HepG2 (cell line): Measurements from ENCODE around the gene BEST2. TPM values are rescaled to one million over a fixed set of nuclear protein-coding genes. Genes with fewer than 3 reads are reported as not detected.

Source experiments
- ATF7 ChIP-seq, 2 experiments: fragments of 450-650 bp in 1 of 2; sonication (generic) in 1 of 2; formaldehyde crosslinking in 1 of 2; IDR thresholded peaks; 2 replicates each; pipeline versions ENCODE4 v1.4.0 to v1.6.1; 2016 to 2020; ENCODE audit warnings: antibody characterized with exemption in 1 of 2, mild to moderate bottlenecking in 1 of 2, missing genetic modification reagents in 1 of 2
- CCAR2 ChIP-seq: fragments of 200-400 bp; formaldehyde crosslinking; optimal IDR thresholded peaks from 2 replicates; pipeline ENCODE3; 2018; ENCODE audit warnings: low read depth, mild to moderate bottlenecking, low read length, moderate library complexity
- CHCHD3 ChIP-seq: sonication (generic); formaldehyde crosslinking; IDR thresholded peaks from 2 replicates; pipeline ENCODE4 v1.8.0; 2022; ENCODE audit warnings: mild to moderate bottlenecking, missing genetic modification reagents, moderate library complexity
- CREB3 ChIP-seq: sonication (generic); formaldehyde crosslinking; IDR thresholded peaks from 2 replicates; pipeline ENCODE4 v1.5.0; 2020; ENCODE audit warnings: missing genetic modification reagents
- ELK4 ChIP-seq: sonication (generic); formaldehyde crosslinking; IDR thresholded peaks from 2 replicates; pipeline ENCODE4 v1.9.0; 2021; ENCODE audit warnings: missing genetic modification reagents, borderline replicate concordance
- FOSL2 ChIP-seq: sonication (generic); formaldehyde crosslinking; IDR thresholded peaks from 2 replicates; pipeline ENCODE4 v1.4.0; 2020; ENCODE audit warnings: missing genetic modification reagents
- JUND ChIP-seq: sonication (generic); formaldehyde crosslinking; IDR thresholded peaks from 2 replicates; pipeline ENCODE4 v1.8.0; 2022; ENCODE audit warnings: mild to moderate bottlenecking, missing genetic modification reagents
- KLF11 ChIP-seq: IDR thresholded peaks from 2 replicates; pipeline ENCODE4 v1.6.1; 2016; ENCODE audit warnings: missing compliant biosample characterization
- KLF12 ChIP-seq: sonication (generic); formaldehyde crosslinking; IDR thresholded peaks from 2 replicates; pipeline ENCODE4 v1.4.0; 2020; ENCODE audit warnings: missing genetic modification reagents, borderline replicate concordance
- KMT2B ChIP-seq: IDR thresholded peaks from 2 replicates; pipeline ENCODE4 v1.6.1; 2016; ENCODE audit warnings: missing genetic modification reagents, missing compliant biosample characterization
- TEAD2 ChIP-seq: sonication (generic); formaldehyde crosslinking; IDR thresholded peaks from 2 replicates; pipeline ENCODE4 v1.9.0; 2021; ENCODE audit warnings: missing genetic modification reagents
- YEATS2 ChIP-seq: sonication (generic); formaldehyde crosslinking; IDR thresholded peaks from 2 replicates; pipeline ENCODE4 v1.4.0; 2020; ENCODE audit warnings: missing genetic modification reagents, borderline replicate concordance
- ZBTB7A ChIP-seq: sonication (generic); formaldehyde crosslinking; IDR thresholded peaks from 2 replicates; pipeline ENCODE4 v1.8.0; 2022; ENCODE audit warnings: mild to moderate bottlenecking, missing genetic modification reagents
- ZNF142 ChIP-seq: sonication (generic); formaldehyde crosslinking; IDR thresholded peaks from 2 replicates; pipeline ENCODE4 v1.4.0; 2020; ENCODE audit warnings: missing genetic modification reagents
- ZNF550 ChIP-seq: sonication (generic); formaldehyde crosslinking; IDR thresholded peaks from 2 replicates; pipeline ENCODE4 v1.4.0; 2020; ENCODE audit warnings: mild to moderate bottlenecking, missing genetic modification reagents, borderline replicate concordance
- ZNF737 ChIP-seq: sonication (generic); formaldehyde crosslinking; IDR thresholded peaks from 2 replicates; pipeline ENCODE4 v1.5.0; 2020; ENCODE audit warnings: missing genetic modification reagents, mild to moderate bottlenecking, borderline replicate concordance
- ZNF749 ChIP-seq: sonication (generic); formaldehyde crosslinking; IDR thresholded peaks from 2 replicates; pipeline ENCODE4 v1.8.0; 2022; ENCODE audit warnings: mild to moderate bottlenecking, missing genetic modification reagents, moderate library complexity, borderline replicate concordance
- ZNF878 ChIP-seq: sonication (generic); formaldehyde crosslinking; IDR thresholded peaks from 2 replicates; pipeline ENCODE4 v1.8.1; 2023; ENCODE audit warnings: mild to moderate bottlenecking, missing genetic modification reagents, moderate library complexity
- ZUFSP ChIP-seq: sonication (generic); formaldehyde crosslinking; IDR thresholded peaks from 2 replicates; pipeline ENCODE4 v1.9.0; 2021; ENCODE audit warnings: missing genetic modification reagents, mild to moderate bottlenecking, borderline replicate concordance
- polyA plus RNA-seq, 8 experiments: library from polyadenylated mRNA; depleted of rRNA in 3 of 8; stranded (reverse) in 7 of 8; unstranded in 1 of 8; fragments of >200 nt; fragmentation: Illumina TruSeq in 4 of 8; extraction: Trizol in 4 of 8; gene quantifications; 2 replicates each; pipeline versions ENCODE4 v1.2.1 to v1.2.3, GENCODE V29; 2011 to 2016; ENCODE audit warnings: low read depth in 4 of 8, missing spikeins in 1 of 8, mixed read lengths in 1 of 8; ENCODE audit not compliant: insufficient read depth in 1 of 8
- total RNA-seq, 5 experiments: library from RNA; depleted of rRNA; stranded (reverse); fragments of >200 nt; fragmentation: Illumina TruSeq; extraction: Trizol; gene quantifications; 2 replicates each; pipeline ENCODE4 v1.2.3, GENCODE V29; 2016; ENCODE audit warnings: low read depth in 1 of 5

Gene BEST2
- total and polyA plus RNA-seq, 2 of the 13 experiments (the other 11 are each of a cell fraction or from before 2014, with no cell fraction given), result not detected

- TF ChIP-seq ZUFSP (CRISPR knock-in tag) (no peak), ZNF550 (CRISPR knock-in tag) (no peak), CHCHD3 (CRISPR knock-in tag) (no peak; the same call in 1 of the 2 replicates), KLF11 (CRISPR knock-in tag) (peak; percentile 51; the same call in 1 of the 2 replicates), CREB3 (no peak), ZNF878 (CRISPR knock-in tag) (peak; percentile 97), KMT2B (CRISPR knock-in tag) (0 out of 2 replicates have a peak, but pooled peaks have one; percentile 41), ZNF737 (CRISPR knock-in tag) (no peak), ZNF749 (peak; percentile 85; the same call in 1 of the 2 replicates), YEATS2 (CRISPR knock-in tag) (peak; percentile 70), JUND (CRISPR knock-in tag) (no peak), TEAD2 (CRISPR knock-in tag) (no peak), ZNF142 (no peak), CCAR2 (no peak), KLF12 (CRISPR knock-in tag) (peak; percentile 43; the same call in 1 of the 2 replicates), ELK4 (CRISPR knock-in tag) (no peak), ZBTB7A (CRISPR knock-in tag) (no peak), ATF7 (IDR thresholded peaks at IDR 0.05) (peak; percentile 71), ATF7 (CRISPR knock-in tag; IDR thresholded peaks at IDR 0.05) (no peak), FOSL2 (CRISPR knock-in tag) (no peak)
Observed at GRCh38 chr19:12736995-12737834, 14.4 kb upstream of the BEST2 start, which contains the start of gene GET3 (continued).
